T47D (cell line): ENCODE measurements around the gene ATG4C.
A peak's percentile ranks its signal among the peaks of the same experiment; 100 is the strongest.

ENCODE experiments used
- DNase-seq, 2 experiments: peaks; one replicate each; pipeline versions ENCODE4 v3.0.0 to v3.0.0-alpha.2; 2011 to 2012; ENCODE audit warnings: low read depth in 1 of 2, low spot score in 1 of 2
- JUND ChIP-seq: IDR thresholded peaks from 2 replicates; pipeline ENCODE4 v1.6.1; 2012; ENCODE audit warnings: low read depth
- in situ Hi-C: cut with HindIII; loops from 2 replicates; pipeline ENCODE4 v1.10.0; 2016; ENCODE audit warnings: low sequenced_read_pairs, low pct_unique_long_range_greater_than_20kb

The ATG4C gene

DNA sequence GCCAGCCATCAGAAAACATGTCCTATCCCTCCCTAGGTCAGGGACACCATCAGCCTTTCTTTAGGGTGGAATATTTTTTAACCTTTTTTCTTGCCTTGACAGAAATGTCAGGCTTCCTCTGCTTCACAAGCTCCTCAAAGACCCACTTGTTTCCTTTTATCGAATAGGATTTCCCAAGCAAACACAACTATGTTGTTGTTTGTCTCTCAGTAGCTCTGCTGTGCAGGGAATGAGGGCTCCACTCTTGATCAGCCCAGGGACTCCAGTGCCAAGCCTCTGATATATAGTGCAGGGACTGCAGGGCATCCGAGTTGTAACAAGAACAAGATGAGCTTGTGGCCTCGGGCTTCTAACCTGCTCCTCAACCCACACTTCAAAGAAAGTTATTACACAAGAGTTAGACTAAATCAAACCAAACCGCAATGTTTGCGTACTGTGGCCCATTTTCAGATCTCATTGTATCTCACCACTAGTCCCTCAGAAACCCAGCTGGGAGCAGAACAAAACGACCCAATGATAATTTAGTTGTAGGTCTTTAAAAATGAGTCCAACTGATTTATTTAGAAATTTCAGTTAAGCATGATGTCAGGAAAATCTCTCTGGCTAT, 108.1 kb downstream of the ATG4C start:
- DNase-seq = no peak
- TF ChIP-seq JUND = no peak
- in situ Hi-C loops = no loop called here

GRCh38 chr1:62897788-62898187, 113.9 kb downstream of the ATG4C start:
- no peak for DNase-seq
- no peak for TF ChIP-seq JUND
- in situ Hi-C loops = no loop called here

DNA sequence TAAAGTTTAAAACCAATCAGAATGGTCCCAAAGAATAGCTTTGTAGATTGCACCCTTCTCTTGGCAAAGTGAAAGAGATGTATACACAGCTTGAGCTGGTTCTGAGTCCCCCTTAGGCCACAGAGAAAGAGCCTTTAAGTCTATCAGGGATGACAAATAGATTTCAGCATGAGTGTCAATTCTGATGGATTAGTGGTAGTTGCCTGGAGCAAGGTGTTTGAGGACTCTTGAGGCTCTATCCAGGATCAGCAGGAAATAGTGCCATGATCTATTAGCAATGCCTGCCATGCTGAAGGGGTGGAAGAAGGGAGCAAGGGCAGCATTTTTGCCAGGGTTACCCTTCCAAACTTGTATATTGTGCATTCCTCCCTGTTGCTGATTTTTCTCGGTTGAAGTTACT, 116.6 kb downstream of the ATG4C start:
- in situ Hi-C loops = no loop called here
- no peak for TF ChIP-seq JUND
- DNase-seq = no peak

GRCh38 chr1:62901650-62902049, 117.7 kb downstream of the ATG4C start:
- TF ChIP-seq JUND = no peak
- in situ Hi-C loops = no loop called here
- DNase-seq = no peak

GRCh38 chr1:62903522-62903921, 119.6 kb downstream of the ATG4C start:
- in situ Hi-C loops = no loop called here
- TF ChIP-seq JUND = no peak

DNA sequence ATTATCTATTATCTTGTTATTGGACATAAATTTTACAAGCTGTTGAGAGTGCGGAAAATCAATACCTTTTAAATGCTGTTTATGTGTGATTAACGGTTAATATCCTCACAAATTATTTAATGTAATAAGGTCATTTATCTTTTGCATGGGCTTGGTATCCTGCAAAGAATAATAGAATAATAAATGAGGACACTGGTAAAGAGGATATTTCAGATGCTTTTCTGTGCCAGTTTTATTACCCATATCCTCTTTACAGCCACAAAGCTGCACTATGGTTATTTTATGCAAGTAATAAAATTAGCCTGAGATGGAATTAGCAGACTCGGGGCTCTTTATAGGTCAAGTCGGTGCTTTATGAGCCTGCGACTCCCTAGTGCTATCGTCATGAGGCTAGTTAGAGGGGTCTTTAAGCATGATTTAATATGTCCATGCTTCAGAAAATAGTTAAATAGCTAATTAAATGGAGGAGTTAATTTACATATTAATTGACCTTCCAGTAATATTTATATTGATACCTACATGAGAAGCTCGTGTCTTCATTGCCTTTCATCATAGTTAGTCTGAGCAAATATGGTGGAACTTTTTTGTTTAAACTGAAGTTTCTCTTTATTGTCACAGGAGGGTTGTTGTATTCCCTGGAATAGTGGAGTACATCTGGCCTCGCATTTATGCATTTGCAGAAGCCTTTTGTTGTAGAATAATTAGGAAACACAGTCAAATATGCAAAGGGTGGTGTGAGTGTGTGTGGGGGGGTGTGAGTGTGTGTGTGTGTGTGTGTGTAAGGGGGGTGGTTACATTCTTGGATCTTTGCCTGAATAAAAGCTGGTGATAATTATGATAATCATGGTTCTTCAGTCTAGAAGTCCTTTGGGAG, 120.3 kb downstream of the ATG4C start:
- in situ Hi-C loops = no loop called here
- no peak for DNase-seq
- TF ChIP-seq JUND = no peak

More at GRCh38 chr1:62903522-62903921, 119.6 kb downstream of the ATG4C start:
- no peak for DNase-seq

DNA sequence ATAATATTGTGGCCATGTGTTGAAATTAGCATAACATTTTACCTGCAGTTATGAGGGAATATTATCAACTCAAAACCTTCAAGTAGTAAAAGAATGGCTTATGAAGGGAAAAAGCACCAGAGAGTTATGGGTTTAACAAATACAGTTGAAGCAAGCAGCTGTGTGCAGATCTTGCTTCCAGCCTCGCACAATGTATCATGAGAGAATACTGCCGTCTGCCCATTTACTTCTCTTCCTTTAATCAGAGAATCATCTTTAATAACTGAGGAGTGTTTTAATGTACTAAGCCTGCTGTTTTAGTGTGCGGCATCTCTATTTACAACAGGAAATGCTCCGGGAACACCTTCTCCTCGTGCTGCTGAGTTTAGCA, 120.9 kb downstream of the ATG4C start:
- DNase-seq = no peak
- in situ Hi-C loops = no loop called here
- no peak for TF ChIP-seq JUND

DNA sequence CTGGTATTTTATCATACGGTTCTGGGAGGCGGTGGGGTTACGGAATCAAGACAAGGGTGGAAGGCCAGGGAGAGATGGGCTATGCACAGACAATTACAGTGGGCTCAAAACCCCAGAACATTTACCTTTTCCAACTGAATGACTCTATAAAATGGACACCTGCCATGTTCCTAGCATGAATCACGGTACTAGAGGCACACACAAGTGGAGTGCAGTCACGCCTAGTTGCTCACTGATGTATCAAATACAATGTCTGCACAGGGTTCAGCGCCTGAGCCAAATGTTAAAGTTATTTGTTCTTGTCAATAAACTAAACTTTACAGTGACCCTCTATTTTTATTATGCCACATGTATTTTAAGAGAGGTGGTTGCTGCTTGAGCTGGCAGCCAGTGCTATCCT, 121.4 kb downstream of the ATG4C start:
- in situ Hi-C loops = no loop called here
- TF ChIP-seq JUND = no peak
- DNase-seq = no peak

GRCh38 chr1:62905872-62906271, 121.9 kb downstream of the ATG4C start:
- no peak for DNase-seq
- in situ Hi-C loops = no loop called here
- no peak for TF ChIP-seq JUND

DNA sequence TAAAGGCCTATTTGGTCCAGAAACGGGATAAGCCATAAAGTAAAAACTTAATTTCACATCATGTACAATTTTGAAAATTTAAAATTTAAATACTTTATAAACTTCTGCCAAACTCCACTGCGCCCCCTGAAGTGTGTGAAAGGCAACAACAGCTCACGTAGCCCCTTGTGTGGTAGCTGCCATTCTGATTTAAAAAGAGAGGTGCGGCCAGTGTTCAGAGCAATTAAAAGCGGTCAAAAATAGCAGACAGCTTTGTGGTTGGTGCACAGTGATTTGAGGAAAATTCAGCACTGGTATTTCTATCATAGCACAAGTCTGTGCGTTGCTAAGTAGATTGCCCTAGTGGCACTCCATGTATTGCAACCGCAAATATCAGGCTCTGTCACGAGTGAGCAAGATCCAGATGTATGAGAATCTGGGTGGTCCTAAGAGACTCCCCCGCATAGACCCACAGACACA, 122.5 kb downstream of the ATG4C start:
- DNase-seq = peak in 1 of 2 experiments; percentile 13
- in situ Hi-C loops = no loop called here
- TF ChIP-seq JUND = no peak

GRCh38 chr1:62908168-62908695, 124.3 kb downstream of the ATG4C start:
- DNase-seq = no peak
- no peak for TF ChIP-seq JUND
- in situ Hi-C loops = no loop called here

DNA sequence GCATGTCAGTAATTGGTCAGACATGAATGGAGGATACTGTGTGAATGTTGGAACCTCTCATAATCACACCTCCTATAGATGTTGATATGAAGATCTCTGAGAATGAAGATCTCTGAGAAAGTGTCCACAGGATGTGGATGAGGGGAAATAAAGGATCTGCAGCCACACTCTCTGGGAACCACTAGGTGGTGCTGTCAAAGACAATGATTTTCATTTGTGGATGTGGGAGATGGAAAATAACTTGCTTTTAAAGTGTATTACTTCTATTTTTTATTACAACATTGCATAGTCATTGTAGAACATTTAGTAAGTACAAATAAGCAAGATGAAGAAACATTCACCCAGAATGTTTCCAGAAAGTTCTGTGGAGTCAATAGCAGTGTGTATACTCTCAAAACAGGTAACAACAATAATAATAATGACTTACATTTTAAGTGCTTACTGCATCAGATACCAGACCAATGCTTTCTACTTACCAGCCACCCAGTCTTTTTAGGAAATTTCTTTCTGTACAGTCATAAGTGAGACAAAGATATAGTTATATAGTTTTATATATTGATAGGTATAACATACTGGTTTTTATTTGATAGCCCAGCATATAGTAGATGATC, 128.2 kb downstream of the ATG4C start:
- in situ Hi-C loops = no loop called here
- no peak for TF ChIP-seq JUND
- peak in 1 of 2 experiments; percentile 9 for DNase-seq
